Measurements from ENCODE around the gene NEURL1.

The NEURL1 gene

DNA sequence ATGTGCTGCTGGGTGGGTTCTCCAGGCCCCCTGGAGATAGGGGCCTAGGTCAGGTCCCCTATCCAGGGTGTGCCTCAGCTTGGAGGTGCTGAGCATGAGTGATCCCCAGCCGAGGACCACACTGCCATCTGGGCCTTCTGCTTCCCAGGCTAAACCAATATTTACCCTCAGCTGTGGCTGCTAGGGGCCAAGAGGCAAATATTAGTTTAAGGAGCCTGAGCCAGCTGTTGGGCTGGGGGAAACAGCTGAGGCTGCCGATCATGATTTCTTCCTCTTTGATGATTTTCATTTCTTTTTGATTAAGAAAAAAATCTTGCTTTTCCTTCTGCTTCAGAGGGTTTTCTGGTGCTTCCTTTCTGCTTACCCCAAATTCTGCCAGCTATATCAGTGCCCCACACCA lies 83.4 kb downstream of the NEURL1 start:
- TF ChIP-seq CTCF (IDR thresholded peaks at IDR 0.05; ENCODE audit: control insufficient read depth, extremely low read depth, insufficient read depth) = no peak
- DNase-seq (ENCODE audit: low read depth) = peak; percentile 45
- no peak overlapping the region for H3K4me3 ChIP-seq (ENCODE audit: low read depth, low read length)

DNA sequence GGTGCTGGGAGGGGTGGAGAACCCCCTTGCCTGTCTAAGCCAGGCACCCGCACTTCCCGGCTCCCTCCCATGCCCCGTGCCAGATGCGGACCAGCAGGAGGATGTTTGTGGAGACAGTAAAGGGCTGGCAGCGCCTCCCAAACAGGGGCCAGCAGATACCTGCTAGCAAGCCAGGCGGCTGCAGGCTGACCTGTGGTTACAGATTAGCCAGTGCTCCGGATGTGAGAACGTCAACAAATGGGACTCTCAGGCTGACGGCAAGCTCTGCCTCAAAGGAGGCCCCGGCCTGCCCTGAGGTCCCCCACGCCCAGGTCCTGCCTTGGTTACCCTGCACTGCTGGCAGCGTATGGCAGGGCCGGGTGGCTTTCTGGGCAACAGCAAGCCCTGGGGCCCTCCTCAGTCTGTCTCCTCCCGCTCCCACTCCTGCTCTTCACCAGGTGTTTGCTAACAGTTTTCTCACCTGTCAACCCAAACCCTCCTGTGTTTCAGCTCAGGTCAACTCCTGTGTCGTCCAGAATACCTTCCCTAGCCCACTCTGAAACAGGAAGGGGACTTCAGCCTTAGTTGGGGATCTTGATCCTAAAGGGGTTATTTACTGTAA lies 85.4 kb downstream of the NEURL1 start:
- DNase-seq (ENCODE audit: low read depth) = no peak
- TF ChIP-seq CTCF (IDR thresholded peaks at IDR 0.05; ENCODE audit: control insufficient read depth, extremely low read depth, insufficient read depth) = no peak
- no peak overlapping the region for H3K4me3 ChIP-seq (ENCODE audit: low read depth, low read length)

DNA sequence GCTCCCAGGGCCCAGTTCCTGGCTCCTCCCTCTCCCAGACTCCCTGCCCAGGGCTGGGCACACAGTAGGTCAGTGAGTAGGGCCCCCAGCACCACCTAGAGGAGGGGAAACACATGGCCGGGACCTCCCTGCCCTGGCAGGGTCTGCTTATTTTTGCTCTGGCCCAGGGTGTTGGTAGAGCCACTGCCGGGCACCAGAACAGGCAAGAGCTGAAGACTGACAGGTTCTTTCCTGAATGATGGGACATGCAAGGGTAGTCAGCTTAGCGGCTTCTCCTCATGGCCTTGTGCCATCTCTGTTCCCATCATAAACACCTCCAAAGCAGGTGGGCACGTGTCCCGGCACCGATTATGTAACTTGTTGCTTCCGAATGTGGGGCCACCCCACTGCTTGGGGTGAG lies 86.5 kb downstream of the NEURL1 start:
- DNase-seq (ENCODE audit: low read depth) = no peak
- H3K4me3 ChIP-seq (ENCODE audit: low read depth, low read length) = no peak overlapping the region
- TF ChIP-seq CTCF (IDR thresholded peaks at IDR 0.05; ENCODE audit: control insufficient read depth, extremely low read depth, insufficient read depth) = no peak

DNA sequence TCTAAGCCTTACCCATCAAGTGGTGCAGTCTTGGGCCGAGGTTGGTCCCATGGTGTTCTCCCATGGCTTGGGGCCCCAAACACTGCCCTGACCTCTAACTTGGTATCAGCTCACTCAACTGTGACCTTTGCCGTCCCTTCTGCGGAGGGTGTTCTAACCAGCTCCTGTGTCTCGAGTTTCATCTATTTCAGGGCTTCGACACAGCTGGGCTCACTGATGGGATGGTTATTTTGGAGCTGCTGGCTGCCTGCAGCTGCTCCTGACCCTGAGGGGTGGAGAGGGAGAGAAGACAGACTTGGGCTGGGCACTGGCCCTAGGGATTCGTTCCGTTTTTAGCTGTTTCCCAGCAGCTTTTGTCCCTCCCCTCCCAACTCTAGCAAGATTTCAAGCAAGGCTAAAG lies 86.9 kb downstream of the NEURL1 start:
- H3K4me3 ChIP-seq (ENCODE audit: low read depth, low read length) = no peak overlapping the region
- DNase-seq (ENCODE audit: low read depth) = no peak
- no peak for TF ChIP-seq CTCF (IDR thresholded peaks at IDR 0.05; ENCODE audit: control insufficient read depth, extremely low read depth, insufficient read depth)

- no peak for TF ChIP-seq CTCF (IDR thresholded peaks at IDR 0.05; ENCODE audit: control insufficient read depth, extremely low read depth, insufficient read depth)
- H3K4me3 ChIP-seq (ENCODE audit: low read depth, low read length) = no peak overlapping the region
- DNase-seq (ENCODE audit: low read depth) = no peak
Measured at GRCh38 chr10:103581499-103581898, 88.0 kb downstream of the NEURL1 start.

DNA sequence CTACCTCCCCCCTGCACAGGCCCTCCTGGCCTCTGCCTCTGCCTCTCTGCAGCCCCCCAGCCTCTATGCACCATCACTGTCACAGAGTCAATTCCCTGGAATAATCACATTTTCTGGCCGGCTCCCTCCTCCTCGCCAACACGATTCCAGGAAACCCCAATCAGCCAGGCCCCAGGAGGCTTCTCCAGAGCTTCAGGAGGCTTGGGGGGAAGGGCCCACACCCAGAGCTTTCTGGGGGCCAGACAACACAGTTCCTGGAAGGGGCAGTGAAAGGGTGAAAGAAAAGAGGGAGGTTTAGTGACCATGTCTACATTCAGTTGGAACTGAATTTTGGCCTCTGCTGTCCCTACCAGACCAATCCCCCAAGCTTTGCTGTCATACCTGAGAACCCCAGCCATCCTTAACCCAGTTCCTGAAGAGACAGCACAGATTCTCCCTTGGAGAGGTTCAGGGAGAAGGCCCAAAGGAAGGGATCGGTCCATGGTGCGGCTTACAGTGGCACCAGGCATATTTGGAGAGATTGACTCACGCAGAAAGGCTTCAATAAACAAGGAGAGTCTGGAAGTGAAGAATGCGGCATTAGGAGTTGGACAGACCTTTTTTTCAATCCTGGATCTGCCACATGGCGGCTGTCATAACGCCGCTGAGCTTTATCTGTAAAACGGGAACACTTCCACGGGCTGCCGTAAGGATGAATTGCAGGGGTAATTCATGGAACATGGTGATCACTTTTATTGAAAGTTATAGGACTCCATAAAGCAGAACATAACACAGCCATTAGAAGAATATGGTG lies 89.0 kb downstream of the NEURL1 start:
- DNase-seq (ENCODE audit: low read depth) = no peak
- TF ChIP-seq CTCF (IDR thresholded peaks at IDR 0.05; ENCODE audit: control insufficient read depth, extremely low read depth, insufficient read depth) = no peak
- H3K4me3 ChIP-seq (ENCODE audit: low read depth, low read length) = no peak overlapping the region

DNA sequence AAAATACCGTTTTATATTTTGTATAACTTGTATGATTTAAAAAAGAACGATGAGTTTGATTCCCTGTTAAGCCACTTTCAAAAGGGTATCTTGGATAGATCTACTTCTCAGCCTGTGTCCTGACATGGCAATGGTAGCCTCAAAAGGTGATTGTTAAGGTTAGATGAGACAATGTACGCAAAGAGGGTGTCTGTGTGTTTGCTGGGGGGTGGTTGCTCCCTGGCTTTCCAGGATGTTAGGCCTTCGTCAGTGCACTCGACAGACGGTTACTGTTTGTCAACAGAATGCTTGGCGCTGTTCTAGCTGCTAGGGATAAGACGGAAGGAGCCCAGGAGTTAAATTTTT lies 90.3 kb downstream of the NEURL1 start:
- H3K4me3 ChIP-seq (ENCODE audit: low read depth, low read length) = no peak overlapping the region
- no peak for DNase-seq (ENCODE audit: low read depth)
- TF ChIP-seq CTCF (IDR thresholded peaks at IDR 0.05; ENCODE audit: control insufficient read depth, extremely low read depth, insufficient read depth) = no peak

Measured in LNCaP clone FGC (cell line).